ENCODE measurements around the gene FOXP1.

Gene FOXP1

DNA sequence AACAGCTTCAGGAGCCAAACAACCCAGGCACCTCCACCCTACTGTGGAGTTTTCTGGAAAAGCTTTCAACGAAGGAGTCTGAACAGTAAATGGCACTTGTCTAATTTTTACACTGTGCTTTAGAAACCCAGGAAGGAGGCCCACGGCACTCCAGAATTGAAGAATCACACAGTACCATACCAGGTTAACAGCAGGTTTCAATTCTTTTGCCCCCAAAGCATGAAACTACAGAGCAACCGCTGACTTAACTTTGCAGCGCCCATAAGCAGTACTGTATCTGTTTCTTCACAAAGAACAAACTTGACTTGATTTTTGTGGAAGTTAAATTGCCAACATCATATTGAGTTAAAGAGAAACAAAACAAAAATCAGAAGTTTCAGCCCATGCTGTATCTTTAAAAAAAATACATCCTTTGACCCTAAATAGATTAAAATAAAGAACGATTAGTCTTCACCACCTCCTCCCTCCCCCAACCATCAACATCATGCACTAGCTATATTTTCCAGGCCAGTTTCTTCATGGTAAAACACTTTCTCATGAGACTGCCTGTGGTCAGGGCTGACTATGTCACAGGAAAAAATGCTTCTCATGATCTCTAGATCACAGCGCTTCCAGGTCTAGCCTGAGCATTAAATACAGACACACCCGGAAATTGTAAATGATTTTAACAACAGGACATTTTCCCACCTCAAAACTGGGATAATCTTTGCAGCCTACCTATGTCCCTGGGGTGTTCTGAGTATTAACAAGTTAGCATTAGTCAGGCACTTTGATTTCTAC lies 456.3 kb downstream of the FOXP1 start:
- DNase-seq (ENCODE audit: low spot score), result no peak

DNA sequence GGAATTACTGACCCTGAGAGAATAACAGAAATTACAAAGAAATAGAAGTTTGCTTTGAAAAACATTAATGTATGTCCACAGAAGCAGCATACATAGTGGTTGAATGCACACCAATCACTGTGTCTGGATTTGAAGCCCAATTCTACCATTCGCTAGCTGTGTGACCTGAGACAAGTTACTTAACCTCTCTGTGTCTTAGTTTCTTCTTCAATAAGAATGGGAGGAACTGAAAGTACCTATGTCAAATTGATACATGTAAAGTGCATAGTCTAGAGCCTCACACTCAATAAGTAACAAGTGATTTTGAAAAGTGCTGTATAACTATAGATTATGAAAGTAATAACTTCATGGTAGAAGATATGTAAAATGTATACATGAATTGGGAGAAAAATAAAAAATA lies 457.8 kb downstream of the FOXP1 start:
- no peak for DNase-seq (ENCODE audit: low spot score)

GRCh38 chr3:71124048-71124447 lies 459.5 kb downstream of the FOXP1 start:
- DNase-seq (ENCODE audit: low spot score), result no peak

DNA sequence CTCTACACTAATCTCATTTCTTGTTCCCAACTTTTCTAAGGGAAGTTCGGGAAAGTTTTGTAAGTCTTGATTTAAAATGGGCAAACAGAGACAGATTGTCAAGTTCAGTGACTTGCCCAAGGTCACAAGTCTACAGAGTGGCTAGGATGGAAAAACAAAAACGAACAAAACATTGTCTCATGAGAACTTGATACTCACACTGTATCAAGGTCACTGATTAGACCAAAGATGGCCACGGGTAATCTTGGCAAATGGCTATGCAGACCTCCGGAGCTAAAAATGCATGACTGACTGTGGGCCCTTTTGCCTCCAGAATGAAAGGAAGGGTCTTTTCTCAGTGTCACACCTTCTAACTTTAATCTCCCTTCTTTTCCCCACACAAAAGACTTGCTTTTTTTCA lies 460.9 kb downstream of the FOXP1 start:
- no peak for DNase-seq (ENCODE audit: low spot score)

- no peak for DNase-seq (ENCODE audit: low spot score)
Measured at GRCh38 chr3:71121429-71122167, 461.9 kb downstream of the FOXP1 start.

GRCh38 chr3:71120012-71120411 lies 463.5 kb downstream of the FOXP1 start:
- DNase-seq (ENCODE audit: low spot score), result no peak

GRCh38 chr3:71119171-71119570 lies 464.4 kb downstream of the FOXP1 start:
- DNase-seq (ENCODE audit: low spot score), result no peak

GRCh38 chr3:71118436-71118835 lies 465.1 kb downstream of the FOXP1 start:
- no peak for DNase-seq (ENCODE audit: low spot score)

GRCh38 chr3:71117572-71118247 lies 465.8 kb downstream of the FOXP1 start:
- no peak for DNase-seq (ENCODE audit: low spot score)

DNA sequence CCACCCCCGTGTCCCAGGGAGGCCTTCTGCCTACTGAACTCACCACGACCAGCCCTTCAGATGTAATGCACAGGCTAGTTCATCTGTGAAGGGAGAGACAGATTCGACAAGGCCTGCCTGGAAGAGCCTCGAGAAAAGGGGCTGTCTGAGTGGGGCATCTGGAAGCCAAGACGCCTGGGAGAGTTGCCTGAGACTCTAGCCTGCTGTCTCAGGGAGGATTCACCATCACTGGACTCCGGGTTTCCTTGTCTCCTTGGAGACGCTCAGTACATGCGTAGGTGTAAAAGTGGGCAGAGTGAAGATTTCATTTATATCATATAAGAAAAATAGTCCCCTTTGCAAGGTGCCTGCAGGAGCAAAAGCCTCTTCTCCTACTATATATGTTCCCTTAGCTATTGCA lies 468.9 kb downstream of the FOXP1 start:
- no peak for DNase-seq (ENCODE audit: low spot score)

DNA sequence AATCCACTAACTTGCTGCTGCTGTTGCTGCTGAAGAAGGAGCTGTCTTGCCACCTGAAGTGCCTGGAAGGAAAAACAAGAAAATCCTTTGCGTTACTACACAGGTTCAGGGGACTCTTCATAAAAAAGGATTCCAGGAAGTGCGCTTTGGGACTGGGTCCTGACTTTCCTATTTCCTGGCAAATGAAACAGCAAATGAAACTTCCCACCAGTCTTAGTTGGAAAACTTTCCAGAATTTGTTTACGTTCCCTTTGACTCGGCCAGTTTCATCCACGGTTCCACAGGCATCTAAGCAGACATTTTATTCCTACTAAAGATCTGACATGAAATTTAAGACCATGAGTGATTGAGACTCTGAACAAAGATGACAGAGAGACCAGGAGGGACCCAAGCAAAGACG lies 471.0 kb downstream of the FOXP1 start:
- DNase-seq (ENCODE audit: low spot score), result no peak

DNA sequence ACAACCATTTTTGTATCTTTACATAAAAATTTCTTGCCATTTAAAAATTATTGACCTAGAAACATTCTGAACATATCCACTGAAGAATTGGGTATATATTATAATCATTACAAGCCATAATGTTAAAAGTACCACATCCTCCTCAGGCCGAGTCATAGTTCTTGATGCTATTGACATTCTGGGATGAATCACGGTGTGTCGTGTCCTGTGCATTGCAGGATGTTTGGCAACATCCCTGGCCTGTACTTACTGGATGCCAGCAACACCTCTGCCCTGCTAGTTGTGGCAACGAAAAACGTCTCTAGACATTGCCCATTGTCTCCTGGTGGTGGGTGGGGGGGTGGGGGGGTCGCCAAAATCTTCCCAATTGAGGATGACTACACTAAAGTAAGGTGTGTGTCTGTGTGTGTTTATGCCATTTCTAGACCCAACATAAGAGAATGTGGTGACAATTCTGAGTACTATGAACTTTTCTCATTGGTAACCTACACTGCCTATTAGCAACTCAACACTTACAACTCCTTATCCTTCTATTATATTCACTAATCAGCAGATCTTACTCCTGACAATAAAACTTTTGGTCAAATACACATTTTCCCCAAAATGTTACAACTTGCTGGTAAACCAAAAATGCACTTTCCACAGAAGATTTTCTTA lies 471.6 kb downstream of the FOXP1 start:
- no peak for DNase-seq (ENCODE audit: low spot score)

GRCh38 chr3:71110385-71111222 lies 472.9 kb downstream of the FOXP1 start:
- no peak for DNase-seq (ENCODE audit: low spot score)

- no peak for DNase-seq (ENCODE audit: low spot score)
Measured at GRCh38 chr3:71109977-71110285, 473.6 kb downstream of the FOXP1 start.

DNA sequence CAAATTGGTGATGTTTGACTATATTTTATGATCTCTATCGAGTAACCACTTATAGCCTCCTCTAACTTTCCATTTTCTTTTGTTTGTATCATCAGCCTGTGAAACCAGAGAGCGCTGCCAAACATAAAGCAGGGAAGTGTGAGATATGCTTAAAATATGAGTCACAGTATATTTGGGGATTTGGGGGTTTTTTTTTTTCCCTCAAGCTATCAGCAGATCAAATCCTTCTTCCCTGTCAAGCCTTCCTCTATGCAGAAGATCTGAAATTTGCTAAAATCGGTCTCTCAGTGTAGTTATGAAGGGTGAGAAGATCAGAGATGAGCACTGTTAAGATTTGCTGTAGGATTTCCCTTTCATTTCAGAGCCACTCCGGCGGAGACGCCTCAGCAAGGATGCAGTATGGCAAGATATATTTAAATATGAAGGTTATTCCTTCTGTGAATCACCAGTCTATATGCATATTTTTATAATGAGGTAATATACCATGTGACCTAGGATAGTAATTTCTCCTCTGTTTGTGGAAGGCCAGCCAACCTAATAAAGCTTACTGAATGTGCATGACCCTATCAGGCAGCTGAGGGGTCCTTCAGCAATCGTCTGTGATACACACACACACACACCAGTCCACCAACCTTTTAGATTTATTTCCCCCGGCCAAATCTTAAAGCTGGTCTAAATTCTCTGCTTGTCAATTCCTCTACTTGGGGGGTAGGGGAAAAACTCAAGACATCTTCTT lies 474.1 kb downstream of the FOXP1 start:
- DNase-seq (ENCODE audit: low spot score), result no peak

DNA sequence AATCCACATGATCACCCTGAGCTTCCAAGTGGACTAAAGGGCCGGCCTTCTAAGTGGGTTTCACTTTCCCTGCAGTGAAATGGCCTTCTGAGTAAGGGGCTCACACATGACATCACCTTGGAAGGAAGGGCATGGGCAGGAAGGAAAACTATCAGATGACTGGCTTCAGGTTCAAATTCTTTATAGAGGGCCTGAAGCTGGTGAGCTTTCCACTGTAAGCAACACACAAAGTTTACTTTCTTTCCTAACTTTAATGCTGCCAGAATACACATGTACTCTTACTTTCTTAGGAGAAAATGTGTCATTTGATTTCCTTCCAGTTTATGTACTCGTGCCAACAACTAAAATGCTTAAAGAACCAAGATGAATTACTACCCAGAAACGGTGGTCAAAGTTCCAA lies 475.6 kb downstream of the FOXP1 start:
- DNase-seq (ENCODE audit: low spot score), result no peak

DNA sequence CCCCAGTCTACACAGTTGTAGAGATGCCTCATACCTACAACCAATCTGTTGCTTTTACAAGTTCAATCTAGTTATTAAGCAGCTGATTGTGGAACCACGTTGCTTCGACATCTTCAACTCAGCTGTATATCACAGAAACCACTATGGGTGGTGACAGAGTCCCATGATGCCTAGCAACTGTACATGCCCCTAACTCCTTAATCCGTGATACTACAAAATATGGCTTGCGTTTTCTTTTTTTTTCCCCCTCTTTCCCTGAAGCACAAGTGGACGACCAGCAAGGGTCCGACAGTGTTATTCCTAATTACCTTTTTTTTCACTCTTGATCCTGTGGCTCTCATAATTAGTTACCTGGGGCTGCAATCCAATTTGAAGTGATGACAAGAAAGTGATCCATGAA lies 478.6 kb downstream of the FOXP1 start:
- DNase-seq (ENCODE audit: low spot score), result no peak

GRCh38 chr3:71104556-71104955 lies 479.0 kb downstream of the FOXP1 start:
- no peak for DNase-seq (ENCODE audit: low spot score)

- no peak for DNase-seq (ENCODE audit: low spot score)
Measured at GRCh38 chr3:71104121-71104541, 479.4 kb downstream of the FOXP1 start.

GRCh38 chr3:71103430-71103921 lies 480.1 kb downstream of the FOXP1 start:
- DNase-seq (ENCODE audit: low spot score), result no peak
